Neural progenitor cell (in vitro differentiated cells): ENCODE measurements around the gene CCT7. TPM values are rescaled to one million over a fixed set of nuclear protein-coding genes. Genes with fewer than 3 reads are reported as not detected.

Experiments used
- DNase-seq: peaks from one replicate; pipeline ENCODE4 v3.0.0-alpha.2; 2016; ENCODE audit warnings: low spot score
- H2AFZ ChIP-seq: fragments of 200-600 bp; sonication (generic); replicated peaks from 2 replicates; pipeline ENCODE4 v1.6.1; 2016; ENCODE audit warnings: antibody characterized with exemption
- H3F3A ChIP-seq: fragments of 200-600 bp; sonication (generic); 2 replicates; pipeline ENCODE4 v1.6.1; 2016; ENCODE audit warnings: antibody characterized with exemption, low read depth
- H3K27ac ChIP-seq: fragments of 200-600 bp; sonication (generic); 2 replicates; pipeline ENCODE4 v1.5.1; 2016; ENCODE audit warnings: mild to moderate bottlenecking
- H3K27me3 ChIP-seq: fragments of 200-600 bp; sonication (generic); 2 replicates; pipeline ENCODE4 v1.6.1; 2016; ENCODE audit warnings: mild to moderate bottlenecking, moderate library complexity
- H3K36me3 ChIP-seq: fragments of 200-600 bp; sonication (generic); 2 replicates; pipeline ENCODE4 v1.5.1; 2016
- H3K4me1 ChIP-seq: fragments of 200-600 bp; sonication (generic); 2 replicates; pipeline ENCODE4 v1.6.1; 2016; ENCODE audit warnings: mixed run types
- H3K4me2 ChIP-seq: fragments of 200-600 bp; sonication (generic); 2 replicates; pipeline ENCODE4 v1.6.1; 2016
- H3K4me3 ChIP-seq: fragments of 200-600 bp; sonication (generic); 2 replicates; pipeline ENCODE4 v1.5.1; 2016
- H3K79me2 ChIP-seq: fragments of 200-600 bp; sonication (generic); 2 replicates; pipeline ENCODE4 v1.6.1; 2016; ENCODE audit warnings: low read depth
- H3K9ac ChIP-seq: fragments of 200-600 bp; sonication (generic); 2 replicates; pipeline ENCODE4 v1.6.1; 2016
- H3K9me3 ChIP-seq: fragments of 200-600 bp; sonication (generic); 2 replicates; pipeline ENCODE4 v1.5.1; 2016; ENCODE audit warnings: low read depth
- H4K20me1 ChIP-seq: fragments of 200-600 bp; sonication (generic); 2 replicates; pipeline ENCODE4 v1.6.1; 2016; ENCODE audit warnings: low read depth
- H3K27ac Mint-ChIP-seq: 3 replicates; pipeline ENCODE4 v1.8.0; 2021; ENCODE audit warnings: mixed read lengths
- H3K27me3 Mint-ChIP-seq: 2 replicates; pipeline ENCODE4 v1.8.0; 2022; ENCODE audit warnings: low read depth, mild to moderate bottlenecking, inconsistent platforms, moderate library complexity, mixed read lengths; ENCODE audit not compliant: insufficient read depth
- H3K36me3 Mint-ChIP-seq: 3 replicates; pipeline ENCODE4 v1.8.0; 2021; ENCODE audit warnings: mixed read lengths
- H3K4me1 Mint-ChIP-seq: 3 replicates; pipeline ENCODE4 v1.8.0; 2021; ENCODE audit warnings: mixed read lengths
- H3K4me3 Mint-ChIP-seq: 3 replicates; pipeline ENCODE4 v1.8.0; 2021; ENCODE audit warnings: mild to moderate bottlenecking, moderate library complexity, mixed read lengths
- H3K9me3 Mint-ChIP-seq: 3 replicates; pipeline ENCODE4 v1.8.0; 2020; ENCODE audit warnings: mixed read lengths
- CTCF ChIP-seq: fragments of 200-600 bp; sonication (generic); IDR thresholded peaks from 2 replicates; pipeline ENCODE4 v1.5.1; 2017; ENCODE audit warnings: antibody characterized with exemption, mild to moderate bottlenecking
- EZH2 ChIP-seq: fragments of 200-600 bp; sonication (generic); IDR thresholded peaks from 2 replicates; pipeline ENCODE4 v1.6.1; 2017; ENCODE audit warnings: antibody characterized with exemption, mild to moderate bottlenecking, moderate library complexity
- EZH2phosphoT487 ChIP-seq: fragments of 200-600 bp; sonication (generic); IDR thresholded peaks from 2 replicates; pipeline ENCODE4 v1.6.1; 2017; ENCODE audit warnings: antibody characterized with exemption
- small RNA-seq: library from RNA; depleted of rRNA; stranded (forward); fragments of <200 nt; gene quantifications from one replicate; pipeline ENCODE3, GENCODE V24; 2015
- total RNA-seq: library from RNA; depleted of rRNA; stranded (reverse); fragments of >200 nt; gene quantifications from 2 replicates; pipeline ENCODE4 v1.2.3, GENCODE V29; 2015; ENCODE audit warnings: low replicate concordance

CCT7 gene
- total RNA-seq, 1 donor from 2014 or later: 456 TPM

- no peak overlapping the region for H3K27ac ChIP-seq
- no peaks in the 10 kb centered on the region for H3K4me1 ChIP-seq
- H3K27me3 ChIP-seq: peaks cover 95% of the 10 kb centered on the region
- peaks cover 12% of the 10 kb centered on the region for H3K4me1 Mint-ChIP-seq
- H3K27ac Mint-ChIP-seq: no peak overlapping the region
- peaks cover 20% of the 10 kb centered on the region for H3K27me3 Mint-ChIP-seq
- H3F3A ChIP-seq: no peaks in the 10 kb centered on the region
- H3K4me2 ChIP-seq: no peak overlapping the region
- no peak overlapping the region for H2AFZ ChIP-seq
- no peaks in the 10 kb centered on the region for H3K36me3 Mint-ChIP-seq
- no peak overlapping the region for H3K4me3 ChIP-seq
- H3K36me3 ChIP-seq: no peaks in the 10 kb centered on the region
- no peak for DNase-seq
- H3K4me3 Mint-ChIP-seq: no peak overlapping the region
- H3K9me3 ChIP-seq: no peaks in the 10 kb centered on the region
- no peak for TF ChIP-seq CTCF
- no peak for TF ChIP-seq EZH2
- no peak for TF ChIP-seq EZH2phosphoT487
- no peak overlapping the region for H3K9ac ChIP-seq
- H4K20me1 ChIP-seq: no peaks in the 10 kb centered on the region
- no peaks in the 10 kb centered on the region for H3K79me2 ChIP-seq
- no peaks in the 10 kb centered on the region for H3K9me3 Mint-ChIP-seq
Observed at GRCh38 chr2:73301636-73302035, 67.5 kb downstream of the CCT7 start.

Small RNA genes lying within 50 kb of the gene (small RNA-seq; reads per million reads assigned to genes)
- gene RNU6-111P: not detected

Other genes starting within 250 kb of the CCT7 start
- 3.4 and 7.3 TPM in 2 replicates for gene SFXN5, start 162.6 kb upstream of the CCT7 start, total RNA-seq
- gene RAB11FIP5, start 121.4 kb upstream of the CCT7 start, total RNA-seq: 4.2 and 6.8 TPM in 2 replicates
- gene NOTO, start 31.7 kb upstream of the CCT7 start, total RNA-seq: not detected in 2 replicates
- 21.0 and 31.4 TPM in 2 replicates for gene SMYD5, start 20.1 kb upstream of the CCT7 start, total RNA-seq
- 3.9 and 8.2 TPM in 2 replicates for gene PRADC1, start 1.1 kb upstream of the CCT7 start, total RNA-seq
- 1.5 and 6.3 TPM in 2 replicates for gene FBXO41, start 50.2 kb downstream of the CCT7 start, total RNA-seq
- gene EGR4, start 59.2 kb downstream of the CCT7 start, total RNA-seq: 0.40 TPM in 1 of 2 replicates, not detected in the other
- gene ALMS1, start 151.5 kb downstream of the CCT7 start, total RNA-seq: 55.3 and 58.8 TPM in 2 replicates